IPS-20b (cell line): ENCODE results near the gene NEDD9.
A peak's percentile ranks its signal among the peaks of the same experiment; 100 is the strongest.

ENCODE experiments used
- H3K27ac ChIP-seq: one replicate; pipeline ENCODE4 v1.5.1; 2013; ENCODE audit warnings: low read length
- H3K27me3 ChIP-seq: 2 replicates; pipeline ENCODE4 v1.6.1; 2013; ENCODE audit warnings: mild to moderate bottlenecking, low read length, inconsistent platforms; ENCODE audit not compliant: insufficient read depth
- H3K36me3 ChIP-seq: 2 replicates; pipeline ENCODE4 v1.6.1; 2013; ENCODE audit warnings: low read depth, mild to moderate bottlenecking, inconsistent platforms, low read length, moderate library complexity; ENCODE audit not compliant: insufficient read depth
- H3K4me1 ChIP-seq: 2 replicates; pipeline ENCODE4 v1.6.1; 2013; ENCODE audit warnings: mild to moderate bottlenecking, control low read depth, inconsistent platforms, low read length, moderate library complexity; ENCODE audit not compliant: insufficient read depth
- H3K4me3 ChIP-seq: 2 replicates; pipeline ENCODE4 v1.5.1; 2013; ENCODE audit warnings: mild to moderate bottlenecking, low read length, inconsistent platforms
- H3K9ac ChIP-seq: 2 replicates; pipeline ENCODE4 v1.6.1; 2013; ENCODE audit warnings: low read depth, mild to moderate bottlenecking, inconsistent platforms, low read length, moderate library complexity
- H3K9me3 ChIP-seq: 2 replicates; pipeline ENCODE4 v1.6.1; 2013; ENCODE audit warnings: mild to moderate bottlenecking, low read depth, low read length, inconsistent platforms; ENCODE audit not compliant: insufficient read depth

The NEDD9 gene

DNA sequence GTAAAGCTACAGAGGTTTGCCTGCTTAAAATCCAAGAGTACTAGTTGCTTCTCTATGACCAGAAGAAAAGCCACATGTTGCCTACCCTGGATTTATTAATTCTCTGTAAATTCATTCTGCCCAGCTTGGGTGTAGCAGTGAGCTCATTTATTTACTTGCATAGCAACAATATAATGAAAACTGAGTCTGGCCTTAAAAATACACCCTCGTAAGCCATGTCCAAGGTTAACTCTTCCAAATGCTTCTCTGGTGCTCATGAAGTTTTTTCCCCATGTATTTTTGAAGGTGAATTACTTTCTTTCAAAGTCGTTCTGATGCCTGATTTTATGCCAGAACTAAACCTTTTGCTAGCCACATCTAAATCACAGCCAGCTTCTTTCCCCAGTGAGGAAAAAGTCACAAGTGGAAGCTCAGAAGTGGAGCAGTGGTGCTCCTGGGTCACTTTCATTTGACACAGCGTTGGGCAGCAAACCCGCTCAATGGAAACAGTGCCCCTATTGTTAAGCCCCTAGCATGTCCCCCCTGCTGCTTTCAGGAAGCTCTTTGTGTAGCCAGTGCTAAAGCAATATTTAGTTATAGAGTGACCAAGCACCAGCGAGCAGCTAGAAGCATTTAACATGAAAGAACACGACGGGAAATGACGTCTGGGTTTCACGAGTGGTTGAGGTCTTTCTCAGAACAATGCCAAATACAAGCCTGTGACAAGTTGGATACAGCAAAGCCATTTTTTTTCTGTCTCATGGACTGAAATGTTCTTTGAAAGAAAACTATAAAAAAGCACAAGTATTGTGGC is 29.8 kb downstream of the NEDD9 start:
- H3K9ac ChIP-seq: peak overlapping the region; percentile 37; the same call in 1 of the 2 replicates
- H3K4me3 ChIP-seq: no peak overlapping the region; the same call in 1 of the 2 replicates
- H3K27me3 ChIP-seq: no peaks in the 10 kb centered on the region
- no peaks in the 10 kb centered on the region for H3K9me3 ChIP-seq
- H3K36me3 ChIP-seq: 0 out of 2 replicates have a peak, but pooled peaks cover 4% of the 10 kb centered on the region
- H3K4me1 ChIP-seq: peaks cover 25% of the 10 kb centered on the region
- peak overlapping the region; percentile 16 for H3K27ac ChIP-seq

DNA sequence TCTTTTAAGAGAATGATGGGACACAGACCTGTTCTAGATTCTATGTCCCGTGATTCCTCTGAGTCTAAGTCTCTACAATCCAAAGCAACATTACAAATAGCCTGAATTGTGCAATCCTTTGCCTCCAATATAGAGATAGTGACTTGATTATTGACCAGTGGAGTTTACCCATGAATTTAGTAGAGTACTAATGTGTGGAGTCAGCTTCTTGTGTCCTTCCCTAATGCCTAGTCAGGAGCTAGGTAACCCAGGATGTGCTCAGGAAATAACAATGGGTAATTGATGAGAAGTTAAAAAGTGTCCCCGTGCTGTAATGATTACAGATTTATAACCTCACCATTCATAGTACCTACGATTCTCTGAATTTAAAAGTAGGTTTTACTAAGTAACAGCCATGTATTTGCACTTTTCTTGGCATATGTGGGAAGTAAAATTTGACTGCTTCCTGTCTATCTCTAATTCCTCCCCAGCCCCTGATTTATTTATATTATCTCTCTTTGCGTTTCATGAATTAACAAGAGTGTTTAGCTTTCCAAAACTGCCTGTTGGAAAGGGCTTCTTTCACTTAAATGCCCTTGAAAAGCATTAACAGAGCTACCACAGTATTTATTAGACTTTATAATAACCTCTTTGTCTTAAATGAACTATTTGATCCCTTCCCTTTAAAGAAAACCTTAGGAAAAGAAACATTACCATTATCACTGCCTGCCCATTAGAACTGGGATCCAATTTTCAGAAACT is 30.5 kb downstream of the NEDD9 start:
- H3K27me3 ChIP-seq: no peaks in the 10 kb centered on the region
- 0 out of 2 replicates have a peak, but pooled peaks cover 4% of the 10 kb centered on the region for H3K36me3 ChIP-seq
- no peak overlapping the region for H3K4me3 ChIP-seq
- peaks cover 32% of the 10 kb centered on the region for H3K4me1 ChIP-seq
- H3K9ac ChIP-seq: no peak overlapping the region; the same call in 1 of the 2 replicates
- no peaks in the 10 kb centered on the region for H3K9me3 ChIP-seq
- H3K27ac ChIP-seq: peak overlapping the region; percentile 16

DNA sequence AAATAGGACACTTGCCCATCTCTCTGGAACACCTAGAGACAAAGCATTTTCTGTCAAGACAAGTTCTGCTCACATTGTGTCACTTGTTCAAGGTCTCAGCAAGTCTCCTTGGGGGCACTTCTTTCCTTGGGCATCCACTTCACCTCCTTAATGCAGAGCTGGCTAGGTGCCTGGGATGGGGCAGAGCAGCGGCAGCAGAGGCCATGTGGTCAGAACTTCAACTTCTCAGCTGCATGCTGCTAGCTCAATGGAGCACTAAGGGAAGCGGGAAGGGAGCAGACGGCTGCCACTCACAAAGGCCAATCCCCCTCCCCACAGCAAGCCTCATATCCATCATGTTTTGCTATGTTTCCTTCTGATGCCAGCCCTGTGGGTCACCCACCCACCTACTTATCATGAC is 31.5 kb downstream of the NEDD9 start:
- H3K36me3 ChIP-seq: 0 out of 2 replicates have a peak, but pooled peaks cover 4% of the 10 kb centered on the region
- H3K27ac ChIP-seq: no peak overlapping the region
- no peaks in the 10 kb centered on the region for H3K27me3 ChIP-seq
- peaks cover 41% of the 10 kb centered on the region for H3K4me1 ChIP-seq
- no peaks in the 10 kb centered on the region for H3K9me3 ChIP-seq
- no peak overlapping the region for H3K4me3 ChIP-seq
- no peak overlapping the region for H3K9ac ChIP-seq

GRCh38 chr6:11200356-11200755 is 32.1 kb downstream of the NEDD9 start:
- no peaks in the 10 kb centered on the region for H3K27me3 ChIP-seq
- no peak overlapping the region for H3K4me3 ChIP-seq
- H3K27ac ChIP-seq: no peak overlapping the region
- H3K9me3 ChIP-seq: no peaks in the 10 kb centered on the region
- H3K36me3 ChIP-seq: 0 out of 2 replicates have a peak, but pooled peaks cover 4% of the 10 kb centered on the region
- H3K9ac ChIP-seq: no peak overlapping the region
- peaks cover 42% of the 10 kb centered on the region for H3K4me1 ChIP-seq

DNA sequence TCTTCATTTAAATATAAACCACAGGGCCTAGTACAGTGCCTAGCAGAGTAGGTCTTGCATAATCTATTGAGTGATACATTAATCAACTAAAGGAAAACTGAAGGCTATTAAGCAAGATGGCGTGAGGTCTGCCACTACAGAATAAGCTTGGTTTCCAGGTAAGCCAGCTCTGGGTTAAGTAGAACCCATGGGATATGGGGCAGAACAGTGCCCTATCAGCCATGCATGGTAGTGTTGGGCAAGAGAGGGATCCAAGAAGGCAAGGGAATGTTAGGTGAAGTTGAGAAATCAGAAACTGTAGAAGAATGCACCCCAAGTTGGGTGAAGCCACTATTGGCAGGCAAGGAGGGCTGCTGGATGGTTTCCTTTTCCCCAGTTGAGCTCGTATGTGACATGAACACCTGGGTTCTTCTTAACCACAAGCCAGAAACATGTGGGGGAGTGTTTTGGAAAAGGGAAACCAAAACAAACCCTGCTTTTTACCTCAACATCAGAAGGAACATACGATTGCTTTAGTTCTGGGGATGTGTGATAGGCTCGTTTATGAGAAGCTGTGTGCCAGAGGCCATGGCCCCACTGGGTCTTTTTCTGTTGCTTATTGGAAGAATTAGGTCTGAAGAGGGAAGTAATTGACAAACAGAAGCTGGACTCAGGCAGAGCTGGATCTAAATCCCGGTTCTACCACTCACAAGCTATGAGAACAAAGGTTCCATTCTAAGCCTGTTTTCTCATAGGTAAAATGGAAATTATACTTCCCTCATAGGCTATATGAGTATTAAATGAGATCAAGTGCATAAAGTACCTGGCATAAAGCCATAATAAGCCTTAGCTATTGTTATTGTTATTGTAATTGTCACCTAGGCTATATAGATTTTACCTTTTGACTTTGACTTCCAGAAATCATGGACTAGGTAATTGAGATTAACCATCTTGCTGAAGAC is 33.5 kb downstream of the NEDD9 start:
- H3K27ac ChIP-seq: no peak overlapping the region
- H3K36me3 ChIP-seq: 0 out of 2 replicates have a peak, but pooled peaks cover 4% of the 10 kb centered on the region
- H3K27me3 ChIP-seq: no peaks in the 10 kb centered on the region
- H3K9ac ChIP-seq: no peak overlapping the region
- H3K4me1 ChIP-seq: peaks cover 53% of the 10 kb centered on the region
- no peak overlapping the region for H3K4me3 ChIP-seq
- no peaks in the 10 kb centered on the region for H3K9me3 ChIP-seq

DNA sequence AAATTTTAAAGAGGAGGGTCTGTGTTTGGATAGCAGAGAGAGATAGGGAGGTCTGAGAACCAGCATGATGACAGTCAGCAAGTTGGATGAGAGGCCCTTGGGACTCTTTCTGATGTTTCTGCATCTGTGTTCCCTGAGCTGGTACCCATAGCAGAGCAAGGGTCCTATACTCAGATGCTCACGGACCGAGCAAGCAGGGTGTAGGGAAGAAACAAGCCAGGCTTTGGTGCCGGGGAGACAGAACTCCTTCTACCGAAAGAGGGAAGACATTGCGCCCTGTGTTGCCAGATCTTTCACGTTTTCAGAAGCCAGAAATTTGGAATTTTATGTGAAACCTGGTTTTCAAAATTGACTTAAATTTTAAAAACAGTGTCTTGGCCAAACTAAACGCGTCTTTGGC is 34.6 kb downstream of the NEDD9 start:
- Histone ChIP-seq H3K4me1 (peaks cover 42% of the 10 kb centered on the region), H3K9me3 (no peaks in the 10 kb centered on the region), H3K36me3 (0 out of 2 replicates have a peak, but pooled peaks cover 4% of the 10 kb centered on the region), H3K27me3 (no peaks in the 10 kb centered on the region), H3K27ac (no peak overlapping the region), H3K4me3 (no peak overlapping the region), H3K9ac (no peak overlapping the region)

DNA sequence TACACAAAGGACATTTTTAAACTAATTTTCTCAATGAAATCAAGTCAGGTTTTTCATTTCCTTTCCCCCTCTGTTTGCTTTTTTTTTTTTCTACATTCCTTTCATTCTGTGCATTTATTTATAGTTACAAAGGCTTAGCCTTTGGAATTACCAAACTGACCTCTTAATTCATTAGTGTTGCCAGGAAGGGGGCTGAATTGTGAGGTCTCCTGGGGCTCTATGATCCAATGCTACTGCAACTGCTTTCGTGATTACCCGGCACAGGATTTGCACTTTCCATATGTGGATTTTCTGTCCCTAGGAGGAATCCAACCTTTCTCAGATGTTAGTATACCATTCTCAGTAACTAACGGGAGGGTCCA is 35.3 kb downstream of the NEDD9 start:
- 0 out of 2 replicates have a peak, but pooled peaks cover 4% of the 10 kb centered on the region for H3K36me3 ChIP-seq
- no peak overlapping the region; the same call in 1 of the 2 replicates for H3K9ac ChIP-seq
- H3K4me1 ChIP-seq: peaks cover 36% of the 10 kb centered on the region
- H3K9me3 ChIP-seq: no peaks in the 10 kb centered on the region
- no peak overlapping the region for H3K27ac ChIP-seq
- no peaks in the 10 kb centered on the region for H3K27me3 ChIP-seq
- H3K4me3 ChIP-seq: peak overlapping the region; percentile 31; the same call in 1 of the 2 replicates

DNA sequence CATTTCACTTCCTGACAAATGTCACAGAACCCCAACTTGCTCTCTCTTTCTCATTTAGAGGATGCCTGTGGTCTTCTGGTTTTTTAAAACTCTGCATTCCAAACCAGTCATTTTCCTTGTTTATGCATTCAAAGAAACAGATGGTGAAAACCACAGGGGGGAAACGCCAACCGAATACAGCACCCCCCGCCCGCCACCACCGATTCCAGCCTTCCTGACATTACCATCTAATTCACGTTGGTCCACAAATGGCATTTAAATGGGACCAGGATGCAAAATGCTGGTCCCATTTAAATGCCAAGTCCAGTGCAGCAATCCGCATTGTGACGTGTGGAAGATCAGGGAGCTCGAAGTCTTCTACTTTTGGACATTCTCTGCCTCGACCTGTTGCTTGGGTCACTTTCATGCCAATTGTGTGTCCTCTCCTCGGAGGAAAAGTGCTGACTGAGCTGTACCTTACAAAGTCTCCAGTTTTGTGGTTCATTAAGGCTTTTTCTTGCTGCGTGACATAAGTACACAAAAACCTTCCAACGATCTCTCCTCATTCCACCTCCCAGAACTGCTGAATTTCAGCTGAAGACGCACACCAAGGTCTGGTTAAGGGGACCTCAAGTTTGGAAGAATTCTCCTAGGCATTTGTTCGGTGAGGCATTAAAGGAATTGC is 35.8 kb downstream of the NEDD9 start:
- Histone ChIP-seq H3K27ac (no peak overlapping the region), H3K4me1 (peaks cover 36% of the 10 kb centered on the region), H3K9ac (no peak overlapping the region; the same call in 1 of the 2 replicates), H3K27me3 (no peaks in the 10 kb centered on the region), H3K9me3 (no peaks in the 10 kb centered on the region), H3K4me3 (peak overlapping the region; percentile 31; the same call in 1 of the 2 replicates), H3K36me3 (0 out of 2 replicates have a peak, but pooled peaks cover 4% of the 10 kb centered on the region)

- Histone ChIP-seq H3K36me3 (peaks cover 16% of the 10 kb centered on the region), H3K9me3 (no peaks in the 10 kb centered on the region), H3K27ac (no peak overlapping the region), H3K9ac (no peak overlapping the region; the same call in 1 of the 2 replicates), H3K4me1 (peaks cover 39% of the 10 kb centered on the region), H3K4me3 (peak overlapping the region; percentile 4; the same call in 1 of the 2 replicates), H3K27me3 (no peaks in the 10 kb centered on the region)
Measured at GRCh38 chr6:11194356-11195218, 37.9 kb downstream of the NEDD9 start.

- Histone ChIP-seq H3K9me3 (no peaks in the 10 kb centered on the region), H3K27ac (no peak overlapping the region), H3K27me3 (no peaks in the 10 kb centered on the region), H3K4me1 (peaks cover 39% of the 10 kb centered on the region), H3K4me3 (no peak overlapping the region), H3K9ac (no peak overlapping the region), H3K36me3 (peaks cover 21% of the 10 kb centered on the region)
Measured at GRCh38 chr6:11193434-11193833, 39.0 kb downstream of the NEDD9 start.
